Ammon's horn (tissue), 1 donor: ENCODE results near the gene MAPK4.
"Not testable (repeated sequence)": the region's sequence is repeated elsewhere in the genome, so short reads cannot be mapped to it uniquely, and the experiment has no call there.

Experiments used
- DNase-seq: peaks from one replicate; pipeline ENCODE4 v3.0.0-alpha.2; 2016; ENCODE audit warnings: low spot score

The MAPK4 gene

DNA sequence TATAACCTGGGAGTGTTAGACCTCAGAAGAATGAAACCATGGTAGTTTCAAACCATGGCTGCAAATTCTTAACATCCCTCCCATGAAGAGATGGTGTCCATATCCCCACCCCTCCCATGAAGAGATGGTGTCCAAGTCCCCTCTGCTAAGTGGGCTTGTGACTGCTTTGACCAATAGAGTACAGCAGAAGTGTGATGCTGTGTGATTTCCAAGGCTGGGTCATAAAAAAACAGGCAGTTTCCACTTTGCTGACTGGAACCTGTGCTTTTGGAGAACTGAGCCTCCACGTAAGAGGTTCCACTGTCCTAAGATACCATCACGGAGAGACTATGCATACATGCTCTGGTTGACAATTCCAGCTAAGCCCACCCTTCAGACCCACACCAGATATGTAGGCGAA is 194.4 kb downstream of the MAPK4 start:
- no peak for DNase-seq

DNA sequence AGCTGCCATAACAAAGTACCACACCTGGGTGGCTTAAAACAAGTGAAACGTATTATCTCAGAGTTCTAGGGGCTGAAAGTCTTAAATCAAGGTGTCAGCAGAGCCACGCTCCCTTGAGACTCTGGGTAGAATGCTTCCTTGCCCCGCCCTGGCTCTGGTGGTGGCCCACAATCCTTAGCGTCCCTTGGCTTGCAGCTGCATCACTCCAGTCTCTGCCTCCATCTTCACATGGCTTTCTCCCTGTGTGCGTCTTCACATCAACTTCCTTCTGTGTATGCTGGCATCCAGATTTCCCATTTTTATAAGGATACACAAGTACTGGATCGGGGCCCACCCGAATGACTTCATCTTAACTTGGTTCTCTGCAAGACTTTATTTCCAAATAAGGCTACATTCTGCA is 197.5 kb downstream of the MAPK4 start:
- DNase-seq, result no peak

DNA sequence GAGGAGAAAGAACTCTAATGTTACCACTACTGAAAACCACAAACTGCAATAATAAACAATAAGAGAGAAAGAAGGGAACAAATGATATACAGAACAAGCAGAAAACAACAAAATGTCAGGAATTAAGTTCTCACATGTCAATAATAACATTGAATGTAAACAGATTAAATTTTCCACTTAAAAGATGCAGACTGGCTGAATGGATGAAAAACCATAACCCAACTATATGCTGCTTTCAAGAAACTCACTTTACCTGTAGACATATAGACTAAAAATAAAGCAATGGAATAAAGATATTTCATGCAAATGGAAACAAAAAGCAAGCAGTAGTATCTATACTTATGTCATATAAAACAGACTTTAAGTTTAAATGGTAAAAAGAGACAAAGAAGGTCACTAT is 209.6 kb downstream of the MAPK4 start:
- DNase-seq, result no peak

DNA sequence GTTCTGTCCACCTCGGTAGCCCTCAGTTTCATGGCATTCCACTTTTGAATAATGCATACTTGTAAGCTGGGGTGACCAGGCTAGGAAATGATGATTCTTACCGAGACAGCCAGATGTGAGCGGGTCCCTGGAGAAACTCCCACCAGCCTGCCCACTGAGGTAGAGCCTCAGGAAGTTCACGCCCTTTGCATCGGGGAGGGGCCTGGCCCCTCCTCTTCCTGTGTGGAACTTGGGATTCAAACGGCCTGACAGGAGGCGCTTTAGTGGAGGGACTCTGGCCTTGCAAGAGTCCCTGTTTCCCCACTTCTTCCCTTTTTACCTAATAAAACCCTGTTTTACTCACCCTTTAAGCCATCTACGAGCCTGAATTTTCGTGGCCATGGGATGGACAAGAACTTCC is 215.3 kb downstream of the MAPK4 start:
- DNase-seq, result no peak

DNA sequence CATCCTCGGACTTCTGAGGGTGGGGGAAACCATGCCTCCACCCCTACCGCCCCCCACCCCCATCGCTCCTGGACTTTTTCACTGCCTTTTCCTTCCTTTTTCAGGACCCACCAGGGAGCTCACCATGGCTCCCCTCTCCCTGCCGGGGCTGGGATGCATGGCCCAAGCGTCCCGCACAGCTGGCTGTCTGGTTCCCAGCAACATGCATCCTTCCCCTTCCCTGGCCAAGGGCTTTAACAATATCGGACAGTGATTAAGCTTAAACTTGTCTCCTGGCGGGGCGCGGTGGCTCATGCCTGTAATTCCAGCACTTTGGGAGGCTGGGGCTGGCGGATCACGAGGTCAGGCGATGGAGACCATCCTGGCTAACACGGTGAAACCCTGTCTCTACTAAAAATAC is 215.8 kb downstream of the MAPK4 start:
- no peak for DNase-seq

DNA sequence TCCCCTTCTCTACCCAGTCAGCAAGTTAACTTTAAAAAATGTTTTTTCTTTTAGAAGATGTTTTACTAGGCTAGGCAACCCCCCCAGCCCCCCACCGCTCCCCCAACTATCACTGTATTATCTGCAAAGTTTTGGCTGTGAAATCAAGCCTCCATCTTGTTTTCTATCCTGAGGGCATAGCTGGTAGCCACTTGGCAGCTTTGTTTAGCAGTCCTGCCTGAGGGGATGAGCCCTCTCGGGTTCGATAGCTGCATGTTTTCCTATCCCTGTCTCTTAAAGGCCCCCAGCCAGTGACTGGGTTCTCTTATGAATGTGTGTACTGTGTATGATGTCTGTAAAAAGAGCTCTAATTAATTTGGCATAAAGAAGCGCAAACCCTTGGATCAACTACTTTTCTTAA is 216.5 kb downstream of the MAPK4 start:
- DNase-seq, result no peak

DNA sequence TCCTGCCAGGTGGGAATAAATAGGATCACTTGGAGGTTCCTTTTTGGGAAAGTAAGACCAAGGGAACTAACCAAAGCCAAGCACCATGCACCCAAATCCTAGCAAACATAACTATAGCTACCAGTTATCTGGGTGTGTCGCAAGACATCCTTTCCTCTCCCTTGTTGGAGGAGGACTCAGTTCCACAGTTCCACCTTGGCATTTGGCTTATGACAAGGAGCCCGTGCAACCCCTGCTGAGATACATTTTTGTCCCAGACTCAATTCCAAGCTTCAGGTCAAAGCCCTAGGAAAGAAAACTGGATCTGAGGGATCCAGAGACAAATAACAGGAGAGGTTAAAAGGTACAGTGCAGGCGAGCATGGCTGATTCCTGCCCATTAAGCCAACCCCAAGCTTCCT is 219.1 kb downstream of the MAPK4 start:
- DNase-seq, result not testable (repeated sequence)
